ENCODE results near the gene SLC25A10. TPM values are rescaled to one million over a fixed set of nuclear protein-coding genes. Genes with fewer than 3 reads are reported as not detected.

The SLC25A10 gene, protein sequence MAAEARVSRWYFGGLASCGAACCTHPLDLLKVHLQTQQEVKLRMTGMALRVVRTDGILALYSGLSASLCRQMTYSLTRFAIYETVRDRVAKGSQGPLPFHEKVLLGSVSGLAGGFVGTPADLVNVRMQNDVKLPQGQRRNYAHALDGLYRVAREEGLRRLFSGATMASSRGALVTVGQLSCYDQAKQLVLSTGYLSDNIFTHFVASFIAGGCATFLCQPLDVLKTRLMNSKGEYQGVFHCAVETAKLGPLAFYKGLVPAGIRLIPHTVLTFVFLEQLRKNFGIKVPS
- polyA plus RNA-seq (2013, experiment 1 of 2) = 4.5 TPM
- 4.1 TPM for polyA plus RNA-seq (2013, experiment 2 of 2)

DNA sequence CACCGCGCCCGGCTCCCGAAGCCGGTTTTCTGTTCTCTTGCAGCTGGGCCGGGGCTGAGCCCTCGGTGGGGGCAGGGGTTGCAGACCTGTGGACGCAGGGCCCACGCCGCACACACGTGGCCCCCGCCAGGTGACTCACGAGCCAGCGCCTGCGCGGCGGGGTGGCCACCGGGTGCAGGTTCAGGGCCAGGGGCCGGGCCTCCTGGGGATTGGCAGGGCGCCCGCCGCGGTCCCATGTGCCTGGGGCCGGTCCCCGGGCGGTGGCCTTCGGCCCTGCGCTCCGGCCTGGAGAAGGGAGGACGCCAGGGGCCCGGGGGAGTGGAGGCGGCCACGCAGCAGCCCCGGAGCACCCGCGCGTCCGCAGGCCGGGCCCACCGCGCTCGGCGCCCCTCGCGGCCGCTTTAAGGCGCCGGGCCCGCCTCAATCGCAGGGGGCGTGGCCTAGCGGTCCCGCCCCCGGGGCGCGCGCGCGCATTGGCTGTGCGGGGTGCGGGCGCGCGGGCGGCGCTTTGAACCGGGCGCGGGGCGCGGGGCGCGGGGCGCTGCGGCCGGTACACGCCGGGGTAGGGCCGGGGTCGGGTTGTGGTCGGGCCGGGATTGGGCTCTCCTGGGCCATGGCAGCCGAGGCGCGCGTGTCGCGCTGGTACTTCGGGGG is at the start of gene SLC25A10:
SLC25A10 (plus strand) TSS at position 471 of the 654 bp plus-strand sequence; CDS start at position 614, 143 bp downstream.
- Histone ChIP-seq H3K27me3 (ENCODE audit: control insufficient read depth in 1 of 2, insufficient read depth in 1 of 2, low read length in 2 of 2) (no peaks in the 10 kb centered on the region), H2AK5ac (ENCODE audit: low read length, severe bottlenecking) (peak within 1 kb of the TSS; percentile 2), H3K4me1 (ENCODE audit: control insufficient read depth, insufficient read depth, low read depth, low read length) (peaks cover 33% of the 10 kb centered on the region), H3K27ac (ENCODE audit: low read length, poor library complexity, severe bottlenecking) (peak within 1 kb of the TSS; percentile 39), H3K18ac (ENCODE audit: low read depth in 1 of 2, low read length in 2 of 2) (peak within 1 kb of the TSS in 1 of 2 experiments; percentile 72), H3K36me3 (ENCODE audit: control insufficient read depth in 1 of 2, insufficient read depth in 2 of 2, low read depth in 1 of 2, low read length in 2 of 2) (peaks cover 15 to 45% of the 10 kb centered on the region in 2 experiments), H4K8ac (ENCODE audit: low read length) (peak within 1 kb of the TSS; percentile 29), H2BK120ac (ENCODE audit: low read depth, low read length) (peak within 1 kb of the TSS; percentile 57), H2BK12ac (ENCODE audit: low read length in 2 of 2) (peak within 1 kb of the TSS in 1 of 2 experiments; percentile 61), H3K79me1 (replicated peaks; ENCODE audit: low read length, poor library complexity, severe bottlenecking) (peaks cover 24% of the 10 kb centered on the region), H3K23ac (ENCODE audit: low read length in 2 of 2) (peak within 1 kb of the TSS in 1 of 2 experiments; percentile 54), H3K4me3 (ENCODE audit: insufficient read depth in 1 of 2, low read depth in 1 of 2, low read length in 2 of 2) (peak within 1 kb of the TSS; percentile 77 to 80), H3K14ac (ENCODE audit: low read length in 2 of 2) (peak within 1 kb of the TSS in 1 of 2 experiments; percentile 64), H4K91ac (ENCODE audit: low read length) (no peak within 1 kb of the TSS), H2AFZ (ENCODE audit: low read depth, low read length) (peak within 1 kb of the TSS; percentile 97), H3K9me3 (ENCODE audit: control insufficient read depth, low read length) (no peaks in the 10 kb centered on the region), H2BK5ac (ENCODE audit: low read depth, low read length, poor library complexity, severe bottlenecking) (no peak within 1 kb of the TSS), H3K9ac (ENCODE audit: low read length) (peak within 1 kb of the TSS; percentile 76), H2BK15ac (ENCODE audit: low read depth, poor library complexity, severe bottlenecking) (peak within 1 kb of the TSS; percentile 20), H3K4me2 (ENCODE audit: low read length, poor library complexity, severe bottlenecking) (peak within 1 kb of the TSS; percentile 88), H3K4ac (ENCODE audit: low read depth in 1 of 2, low read length in 2 of 2) (peak within 1 kb of the TSS in 1 of 2 experiments; percentile 55)
- peak; percentile 71 for DNase-seq
- WGBS = 1% methylated on average over 41 of the region's 89 CpGs

DNA sequence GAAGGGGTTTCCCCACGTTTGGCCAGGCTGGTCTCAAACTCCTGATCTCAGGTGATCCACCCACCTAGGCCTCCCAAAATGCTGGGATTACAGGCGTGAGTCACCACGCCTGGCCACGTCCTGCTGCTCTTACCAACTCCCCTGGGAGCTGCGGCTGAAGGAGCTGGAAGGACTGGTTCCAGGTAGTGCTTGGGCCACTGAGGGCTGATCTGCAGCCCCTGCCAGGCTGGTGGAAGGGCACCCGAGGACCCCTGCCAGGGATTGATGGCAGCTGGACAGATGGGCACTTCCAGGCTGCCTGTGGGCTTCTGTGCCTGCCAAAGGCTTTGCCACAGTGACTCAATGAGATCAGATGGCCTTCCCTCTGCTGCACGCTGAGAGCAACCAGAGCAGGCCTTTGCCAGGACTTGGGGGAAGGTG is 48.0 kb upstream of the SLC25A10 start:
- H3K14ac ChIP-seq (ENCODE audit: low read length in 2 of 2) = no peak overlapping the region
- H3K18ac ChIP-seq (ENCODE audit: low read depth in 1 of 2, low read length in 2 of 2) = no peak overlapping the region
- no peak overlapping the region for H3K9ac ChIP-seq (ENCODE audit: low read length)
- H2BK5ac ChIP-seq (ENCODE audit: low read depth, low read length, poor library complexity, severe bottlenecking) = no peak overlapping the region
- peaks cover 20% of the 10 kb centered on the region for H3K4me1 ChIP-seq (ENCODE audit: control insufficient read depth, insufficient read depth, low read depth, low read length)
- no peak overlapping the region for H2BK15ac ChIP-seq (ENCODE audit: low read depth, poor library complexity, severe bottlenecking)
- no peak overlapping the region for H3K4ac ChIP-seq (ENCODE audit: low read depth in 1 of 2, low read length in 2 of 2)
- 87% methylated on average over 7 of the region's 7 CpGs for WGBS
- no peak overlapping the region for H3K4me2 ChIP-seq (ENCODE audit: low read length, poor library complexity, severe bottlenecking)
- no peak overlapping the region for H2AK5ac ChIP-seq (ENCODE audit: low read length, severe bottlenecking)
- no peaks in the 10 kb centered on the region for H3K9me3 ChIP-seq (ENCODE audit: control insufficient read depth, low read length)
- H2BK120ac ChIP-seq (ENCODE audit: low read depth, low read length) = no peak overlapping the region
- H2BK12ac ChIP-seq (ENCODE audit: low read length in 2 of 2) = no peak overlapping the region
- H4K8ac ChIP-seq (ENCODE audit: low read length) = no peak overlapping the region
- peaks cover 20% of the 10 kb centered on the region for H3K79me1 ChIP-seq (replicated peaks; ENCODE audit: low read length, poor library complexity, severe bottlenecking)
- peak overlapping the region; percentile 52 for H4K91ac ChIP-seq (ENCODE audit: low read length)
- no peaks in the 10 kb centered on the region for H3K27me3 ChIP-seq (ENCODE audit: control insufficient read depth in 1 of 2, insufficient read depth in 1 of 2, low read length in 2 of 2)
- H3K36me3 ChIP-seq (ENCODE audit: control insufficient read depth in 1 of 2, insufficient read depth in 2 of 2, low read depth in 1 of 2, low read length in 2 of 2) = peaks cover 24 to 26% of the 10 kb centered on the region in 2 experiments
- H3K23ac ChIP-seq (ENCODE audit: low read length in 2 of 2) = no peak overlapping the region
- H3K27ac ChIP-seq (ENCODE audit: low read length, poor library complexity, severe bottlenecking) = no peak overlapping the region
- DNase-seq = no peak
- H3K4me3 ChIP-seq (ENCODE audit: insufficient read depth in 1 of 2, low read depth in 1 of 2, low read length in 2 of 2) = no peak overlapping the region
- no peak overlapping the region for H2AFZ ChIP-seq (ENCODE audit: low read depth, low read length)

DNA sequence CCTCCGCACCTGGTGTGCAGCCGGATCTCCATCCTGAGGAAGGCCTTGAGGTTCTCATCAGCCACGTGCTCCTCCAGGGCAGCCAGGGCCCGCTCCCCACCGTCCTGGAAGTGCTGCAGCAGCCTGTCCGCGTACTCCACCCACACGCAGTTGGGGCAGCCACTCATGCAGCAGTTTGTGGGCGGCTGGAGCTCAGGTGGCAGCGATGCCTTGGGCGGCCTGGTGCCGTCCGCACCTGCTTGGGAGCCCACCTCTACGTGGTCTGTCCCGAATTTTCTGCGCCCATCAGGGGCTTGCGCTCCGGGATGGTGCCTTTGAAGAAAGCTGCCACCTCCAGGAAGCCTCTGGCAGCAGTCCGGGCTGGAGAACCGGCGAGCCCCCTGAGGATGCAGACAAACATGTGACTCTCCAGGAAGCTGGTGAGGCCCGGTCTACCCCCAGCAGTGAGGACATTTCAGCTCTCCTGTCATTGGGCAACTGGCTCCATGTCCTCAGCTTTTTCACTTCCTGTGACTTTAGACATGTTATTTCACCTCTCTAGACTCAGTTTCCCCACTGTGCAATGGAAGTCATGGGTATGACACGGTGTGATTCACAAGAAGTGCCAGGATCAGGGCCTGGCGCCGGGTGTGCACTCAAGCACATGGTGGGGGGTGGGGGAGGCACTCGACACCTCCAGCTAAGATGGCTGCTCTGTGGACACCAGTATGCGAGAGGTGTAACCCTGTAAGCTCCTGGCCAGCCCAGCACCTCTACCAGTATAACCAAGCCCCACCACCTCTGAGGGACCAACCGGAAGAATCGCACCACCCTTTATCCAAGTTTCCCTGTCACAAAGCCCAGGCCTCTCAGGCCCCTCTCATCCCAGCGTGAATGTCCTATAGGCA is 46.6 kb upstream of the SLC25A10 start:
- Histone ChIP-seq H4K8ac (ENCODE audit: low read length) (peak overlapping the region; percentile 96), H2BK12ac (ENCODE audit: low read length in 2 of 2) (peak overlapping the region in 1 of 2 experiments; percentile 59), H2BK5ac (ENCODE audit: low read depth, low read length, poor library complexity, severe bottlenecking) (peak overlapping the region; percentile 84), H2BK120ac (ENCODE audit: low read depth, low read length) (peak overlapping the region; percentile 36), H3K4ac (ENCODE audit: low read depth in 1 of 2, low read length in 2 of 2) (peak overlapping the region; percentile 71 to 76), H3K4me1 (ENCODE audit: control insufficient read depth, insufficient read depth, low read depth, low read length) (peaks cover 20% of the 10 kb centered on the region), H2AK5ac (ENCODE audit: low read length, severe bottlenecking) (peak overlapping the region; percentile 44), H3K36me3 (ENCODE audit: control insufficient read depth in 1 of 2, insufficient read depth in 2 of 2, low read depth in 1 of 2, low read length in 2 of 2) (peaks cover 37 to 38% of the 10 kb centered on the region in 2 experiments), H3K27ac (ENCODE audit: low read length, poor library complexity, severe bottlenecking) (peak overlapping the region; percentile 78), H3K4me2 (ENCODE audit: low read length, poor library complexity, severe bottlenecking) (peak overlapping the region; percentile 72), H2AFZ (ENCODE audit: low read depth, low read length) (no peak overlapping the region), H3K14ac (ENCODE audit: low read length in 2 of 2) (no peak overlapping the region), H3K9me3 (ENCODE audit: control insufficient read depth, low read length) (no peaks in the 10 kb centered on the region), H3K4me3 (ENCODE audit: insufficient read depth in 1 of 2, low read depth in 1 of 2, low read length in 2 of 2) (peak overlapping the region; percentile 87 to 94), H3K18ac (ENCODE audit: low read depth in 1 of 2, low read length in 2 of 2) (peak overlapping the region; percentile 89 to 94), H3K27me3 (ENCODE audit: control insufficient read depth in 1 of 2, insufficient read depth in 1 of 2, low read length in 2 of 2) (no peaks in the 10 kb centered on the region), H3K23ac (ENCODE audit: low read length in 2 of 2) (peak overlapping the region in 1 of 2 experiments; percentile 46), H4K91ac (ENCODE audit: low read length) (peak overlapping the region; percentile 46), H2BK15ac (ENCODE audit: low read depth, poor library complexity, severe bottlenecking) (peak overlapping the region; percentile 60), H3K79me1 (replicated peaks; ENCODE audit: low read length, poor library complexity, severe bottlenecking) (peaks cover 28% of the 10 kb centered on the region), H3K9ac (ENCODE audit: low read length) (peak overlapping the region; percentile 92)
- 79% methylated on average over 30 of the region's 30 CpGs for WGBS
- DNase-seq = no peak

All from mesenchymal stem cell (in vitro differentiated cells and primary cell).